Body of pancreas (tissue), 4 donors: ENCODE measurements around the gene APOL2. TPM values are rescaled to one million over a fixed set of nuclear protein-coding genes. Genes with fewer than 3 reads are reported as not detected.
"Not testable (repeated sequence)": the region's sequence is repeated elsewhere in the genome, so short reads cannot be mapped to it uniquely, and the experiment has no call there.

ENCODE experiments used
- ATAC-seq: fragments of 150-250 bp; one replicate; pipeline ENCODE4 v1.9.1; 2016
- DNase-seq, 4 donors: peaks; one replicate each; pipeline ENCODE4 v3.0.0-alpha.2; 2019
- H3K27ac ChIP-seq, 4 donors: fragments of 200-600 bp; sonication (generic); 1 replicate in 3 of 4; 2 replicates in 1 of 4; pipeline versions ENCODE4 v1.5.1 to v1.6.1; 2016 to 2019; ENCODE audit warnings: mild to moderate bottlenecking in 1 of 4, mixed read lengths in 1 of 4, moderate library complexity in 1 of 4
- H3K27me3 ChIP-seq, 2 donors: fragments of 200-600 bp; sonication (generic); one replicate each; pipeline ENCODE4 v1.6.0; 2016; ENCODE audit warnings: mild to moderate bottlenecking in 1 of 2
- H3K36me3 ChIP-seq, 2 donors: fragments of 200-600 bp; sonication (generic); replicated peaks in 1 of 2; 2 replicates each; pipeline ENCODE4 v1.5.1; 2016; ENCODE audit warnings: low read depth in 2 of 2; ENCODE audit not compliant: insufficient read depth in 1 of 2
- H3K4me1 ChIP-seq: fragments of 200-600 bp; sonication (generic); one replicate; pipeline ENCODE4 v1.6.0; 2016
- H3K4me3 ChIP-seq, 2 donors: fragments of 200-600 bp; sonication (generic); 1 replicate in 1 of 2; 2 replicates in 1 of 2; pipeline ENCODE4 v1.5.1; 2016 to 2019
- H3K9me3 ChIP-seq, 3 donors: fragments of 200-600 bp; sonication (generic); 1 replicate in 2 of 3; 2 replicates in 1 of 3; pipeline ENCODE4 v1.5.1; 2016
- CTCF ChIP-seq, 7 experiments: fragments of 450-650 bp in 4 of 7; fragments of 200-600 bp in 3 of 7; sonication (generic) in 3 of 7; IDR thresholded peaks; one replicate each; pipeline ENCODE4 v1.5.1; 2016 to 2019; ENCODE audit warnings: antibody characterized with exemption in 7 of 7
- POLR2A ChIP-seq, 3 donors: fragments of 450-650 bp; IDR thresholded peaks; one replicate each; pipeline ENCODE4 v1.6.1; 2016; ENCODE audit warnings: antibody characterized with exemption in 3 of 3, mild to moderate bottlenecking in 2 of 3
- WGBS, 2 donors: methylation state at CpG; one replicate each; pipeline ENCODE4 v1.1.5; 2017; 5-methylcytosine and 5-hydroxymethylcytosine counted together
- intact Hi-C: fragments of 100-400 bp; cut with DNase I; formaldehyde crosslinking; loops from one replicate; pipeline ENCODE4 v1.15.1; 2023
- total RNA-seq, 2 donors: library from RNA; depleted of rRNA; stranded (reverse); fragments of >200 nt; gene quantifications; one replicate each; pipeline ENCODE4 v1.1.0, GENCODE V29; 2016

The APOL2 gene
- total RNA-seq, 2 donors from 2014 or later: 13.5 to 19.1 TPM

- intact Hi-C loops: no loop called here
- TF ChIP-seq CTCF (IDR thresholded peaks at IDR 0.05) (no peak), POLR2A (IDR thresholded peaks at IDR 0.05) (no peak)
- Histone ChIP-seq H3K4me1 (peaks cover 29% of the 10 kb centered on the region), H3K27ac (no peak overlapping the region), H3K9me3 (no peaks in the 10 kb centered on the region), H3K36me3 (peaks cover 0 to 19% of the 10 kb centered on the region in 2 donors), H3K27me3 (no peaks in the 10 kb centered on the region), H3K4me3 (no peak overlapping the region)
- WGBS, 2 donors: 67 to 75% methylated on average over 2 of the region's 2 CpGs
- DNase-seq: no peak
- ATAC-seq: no peak
Observed at GRCh38 chr22:36234213-36234612, 5.1 kb downstream of the APOL2 start.

GRCh38 chr22:36233796-36234195 lies 5.5 kb downstream of the APOL2 start:
- Histone ChIP-seq H3K27ac (no peak overlapping the region), H3K27me3 (no peaks in the 10 kb centered on the region), H3K36me3 (peaks cover 0 to 19% of the 10 kb centered on the region in 2 donors), H3K4me3 (no peak overlapping the region), H3K9me3 (no peaks in the 10 kb centered on the region), H3K4me1 (peaks cover 28% of the 10 kb centered on the region)
- WGBS, 2 donors: 89 to 95% methylated on average over 7 of the region's 7 CpGs
- TF ChIP-seq CTCF (IDR thresholded peaks at IDR 0.05): no peak
- TF ChIP-seq POLR2A (IDR thresholded peaks at IDR 0.05): no peak
- DNase-seq (no peak), ATAC-seq (no peak)
- intact Hi-C loops: no loop called here

GRCh38 chr22:36232715-36233401 lies 6.5 kb downstream of the APOL2 start:
- WGBS, 2 donors: 71 to 77% methylated on average over 12 to 13 of the region's 13 CpGs
- TF ChIP-seq CTCF (IDR thresholded peaks at IDR 0.05) (no peak), POLR2A (IDR thresholded peaks at IDR 0.05) (no peak)
- intact Hi-C loops: no loop called here
- DNase-seq: no peak
- Histone ChIP-seq H3K27me3 (no peaks in the 10 kb centered on the region), H3K4me1 (peaks cover 18% of the 10 kb centered on the region), H3K9me3 (no peaks in the 10 kb centered on the region), H3K27ac (no peak overlapping the region), H3K36me3 (peaks cover 0 to 21% of the 10 kb centered on the region in 2 donors), H3K4me3 (no peak overlapping the region)
- ATAC-seq: no peak

- H3K27ac ChIP-seq, H3K4me3 ChIP-seq, intact Hi-C loops, DNase-seq, H3K27me3 ChIP-seq, ATAC-seq, H3K4me1 ChIP-seq, H3K9me3 ChIP-seq: not testable (repeated sequence)
- peaks cover 0 to 22% of the 10 kb centered on the region in 2 donors for H3K36me3 ChIP-seq
- 71 to 83% methylated on average over 2 to 5 of the region's 5 CpGs for WGBS, 2 donors
Observed at GRCh38 chr22:36231051-36231450, 8.3 kb downstream of the APOL2 start.

- H3K9me3 ChIP-seq, H3K4me3 ChIP-seq, H3K27me3 ChIP-seq, H3K27ac ChIP-seq, intact Hi-C loops, DNase-seq, ATAC-seq, H3K4me1 ChIP-seq: not testable (repeated sequence)
- 90 to 93% methylated on average over 3 of the region's 3 CpGs for WGBS, 2 donors
- H3K36me3 ChIP-seq: peaks cover 0 to 22% of the 10 kb centered on the region in 2 donors
Observed at GRCh38 chr22:36229649-36230048, 9.7 kb downstream of the APOL2 start.

GRCh38 chr22:36228944-36229343 lies 10.4 kb downstream of the APOL2 start:
- Histone ChIP-seq H3K27me3 (no peaks in the 10 kb centered on the region), H3K4me3 (no peak overlapping the region), H3K27ac (no peak overlapping the region), H3K36me3 (peaks cover 0 to 22% of the 10 kb centered on the region in 2 donors), H3K4me1 (no peaks in the 10 kb centered on the region), H3K9me3 (no peaks in the 10 kb centered on the region)
- intact Hi-C loops: no loop called here
- DNase-seq (no peak), ATAC-seq (no peak)
- no peak for TF ChIP-seq CTCF (IDR thresholded peaks at IDR 0.05)
- TF ChIP-seq POLR2A (IDR thresholded peaks at IDR 0.05): no peak
- 78 to 83% methylated on average over 7 of the region's 7 CpGs for WGBS, 2 donors

- intact Hi-C loops, H3K27me3 ChIP-seq, H3K4me1 ChIP-seq, DNase-seq, H3K4me3 ChIP-seq, H3K9me3 ChIP-seq, H3K27ac ChIP-seq, ATAC-seq: not testable (repeated sequence)
- 88 to 100% methylated on average over 1 of the region's 1 CpG for WGBS, 2 donors
- H3K36me3 ChIP-seq: peaks cover 0 to 22% of the 10 kb centered on the region in 2 donors
Observed at GRCh38 chr22:36228369-36228768, 11.0 kb downstream of the APOL2 start.
